HCT116 (cell line): Measurements from ENCODE around the gene ZDHHC4. TPM values are rescaled to one million over a fixed set of nuclear protein-coding genes. Genes with fewer than 3 reads are reported as not detected.

Experiments
- ATAC-seq: fragments of 200-7000 bp; cut with Tn5 transposase; 2 replicates; pipeline ENCODE4 v1.9.1; 2020; ENCODE audit warnings: mild to moderate bottlenecking, moderate library complexity
- BruUV-seq: library from RNA; stranded (reverse); fragments of 400-500 nt; replicated peaks from 2 replicates; lab custom pipeline; 2021; lab: Mats Ljungman, UMichigan
- CTCF ChIA-PET: fragments of 300-600 bp; sonication (Branson Sonifier 250); formaldehyde crosslinking; loops from one replicate; lab custom pipeline; 2021; ENCODE audit warnings: antibody characterized with exemption; lab: Charles Lee
- POLR2A ChIA-PET: fragments of 300-600, 350-600 bp; sonication (Branson Sonifier 250); formaldehyde crosslinking; loops from one replicate; lab custom pipeline; 2021; ENCODE audit warnings: antibody characterized with exemption; lab: Charles Lee
- RAD21 ChIA-PET, 2 experiments: fragments of 300-600 bp; sonication (Branson Sonifier 250); formaldehyde crosslinking; loops; one replicate each; lab custom pipeline; 2023; ENCODE audit warnings: low total read pairs in 2 of 2; ENCODE audit not compliant: uncharacterized antibody in 2 of 2, unreplicated experiment in 2 of 2, low non-redundant PET in 1 of 2; lab: Charles Lee
- DNase-seq: peaks from one replicate; pipeline ENCODE4 v3.0.0-alpha.2; 2010; ENCODE audit warnings: low read depth, low spot score
- H2AFZ ChIP-seq: fragments of 200-600 bp; shearing (Covaris generic), sonication (generic); 2 replicates; pipeline ENCODE4 v1.6.1; 2017; ENCODE audit warnings: low read depth, mixed run types, mixed read lengths, antibody characterized with exemption, low read length; ENCODE audit not compliant: poor library complexity, severe bottlenecking
- H3K27ac ChIP-seq: 2 replicates; pipeline ENCODE4 v1.5.1; 2012; ENCODE audit warnings: low read depth, low read length
- H3K27me3 ChIP-seq: fragments of 200-600 bp; sonication (generic); 2 replicates; pipeline ENCODE4 v1.6.1; 2016; ENCODE audit warnings: mixed run types, low read length, mixed read lengths; ENCODE audit not compliant: insufficient read depth
- H3K36me3 ChIP-seq, 2 experiments: fragments of 200-500 bp in 1 of 2; fragments of 200-600 bp in 1 of 2; sonication (Bioruptor generic) in 1 of 2; sonication (generic) in 1 of 2; 2 replicates each; pipeline versions ENCODE4 v1.5.1 to v1.6.1; 2014 to 2016; ENCODE audit warnings: low read length in 2 of 2, inconsistent platforms in 1 of 2, mixed read lengths in 1 of 2, mixed run types in 1 of 2; ENCODE audit not compliant: insufficient read depth in 2 of 2, control insufficient read depth in 1 of 2
- H3K4me1 ChIP-seq, 2 experiments: fragments of 200-600 bp in 1 of 2; sonication (generic) in 1 of 2; 2 replicates each; pipeline versions ENCODE4 v1.5.1 to v1.6.1; 2012 to 2017; ENCODE audit warnings: low read length in 2 of 2, inconsistent platforms in 1 of 2, mild to moderate bottlenecking in 1 of 2, mixed read lengths in 1 of 2, mixed run types in 1 of 2, moderate library complexity in 1 of 2; ENCODE audit not compliant: insufficient read depth in 2 of 2, control insufficient read depth in 1 of 2
- H3K4me2 ChIP-seq: fragments of 200-600 bp; sonication (generic); 2 replicates; pipeline ENCODE4 v1.6.1; 2017; ENCODE audit warnings: mixed run types, low read length, mixed read lengths
- H3K4me3 ChIP-seq, 2 experiments: fragments of 200-600 bp in 1 of 2; sonication (generic) in 1 of 2; replicated peaks in 1 of 2; 2 replicates each; pipeline ENCODE4 v1.5.1; 2011 to 2016; ENCODE audit warnings: low read length in 2 of 2, control low read depth in 1 of 2, low read depth in 1 of 2, mild to moderate bottlenecking in 1 of 2, mixed read lengths in 1 of 2, mixed run types in 1 of 2
- H3K79me2 ChIP-seq: fragments of 200-600 bp; sonication (generic); 2 replicates; pipeline ENCODE4 v1.6.1; 2017; ENCODE audit warnings: mild to moderate bottlenecking, mixed run types, low read length, moderate library complexity, mixed read lengths; ENCODE audit not compliant: insufficient read depth
- H3K9ac ChIP-seq: fragments of 200-600 bp; sonication (generic); 2 replicates; pipeline ENCODE4 v1.6.1; 2016; ENCODE audit warnings: low read length, mixed read lengths
- H3K9me2 ChIP-seq: fragments of 200-600 bp; sonication (generic), shearing (Covaris generic); 2 replicates; pipeline ENCODE4 v1.6.1; 2017; ENCODE audit warnings: mixed run types, mild to moderate bottlenecking, moderate library complexity; ENCODE audit not compliant: insufficient read depth
- H3K9me3 ChIP-seq, 2 experiments: fragments of 200-500 bp in 1 of 2; fragments of 200-600 bp in 1 of 2; sonication (Bioruptor generic) in 1 of 2; sonication (generic) in 1 of 2; 2 replicates each; pipeline ENCODE4 v1.6.1; 2014 to 2017; ENCODE audit warnings: low read length in 2 of 2, mixed read lengths in 2 of 2, inconsistent platforms in 1 of 2, low read depth in 1 of 2, mild to moderate bottlenecking in 1 of 2, mixed run types in 1 of 2, moderate library complexity in 1 of 2; ENCODE audit not compliant: control insufficient read depth in 1 of 2, insufficient read depth in 1 of 2
- H4K20me1 ChIP-seq: fragments of 200-600 bp; sonication (generic), shearing (Covaris generic); 2 replicates; pipeline ENCODE4 v1.6.1; 2017; ENCODE audit warnings: mixed run types, mild to moderate bottlenecking, moderate library complexity; ENCODE audit not compliant: insufficient read depth
- ATF3 ChIP-seq: IDR thresholded peaks from 2 replicates; pipeline ENCODE4 v1.6.1; 2012
- CEBPB ChIP-seq: IDR thresholded peaks from 2 replicates; pipeline ENCODE4 v1.6.1; 2012; ENCODE audit warnings: low read depth
- EGR1 ChIP-seq: IDR thresholded peaks from 2 replicates; pipeline ENCODE4 v1.6.1; 2012; ENCODE audit warnings: low read depth
- ELF1 ChIP-seq: IDR thresholded peaks from 2 replicates; pipeline ENCODE4 v1.6.1; 2012; ENCODE audit warnings: low read depth, borderline replicate concordance
- EZH2 ChIP-seq: fragments of 200-600 bp; sonication (generic); IDR thresholded peaks from 2 replicates; pipeline ENCODE4 v1.6.1; 2017; ENCODE audit warnings: antibody characterized with exemption, mixed run types
- EZH2phosphoT487 ChIP-seq: fragments of 200-600 bp; IDR thresholded peaks from 2 replicates; pipeline ENCODE4 v1.6.1; 2018; ENCODE audit warnings: antibody characterized with exemption, borderline replicate concordance
- POLR2A ChIP-seq: IDR thresholded peaks from 2 replicates; pipeline ENCODE4 v1.7.0; 2011; ENCODE audit warnings: borderline replicate concordance; ENCODE audit not compliant: insufficient read depth, insufficient read length; ENCODE audit errors: extremely low read depth
- RAD21 ChIP-seq: IDR thresholded peaks from 2 replicates; pipeline ENCODE4 v1.6.1; 2012; ENCODE audit warnings: low read depth, mild to moderate bottlenecking
- REST ChIP-seq: IDR thresholded peaks from 2 replicates; pipeline ENCODE4 v1.6.1; 2012; ENCODE audit warnings: low read depth
- SIN3A ChIP-seq: IDR thresholded peaks from 2 replicates; pipeline ENCODE4 v1.6.1; 2012; ENCODE audit warnings: low read depth
- SP1 ChIP-seq: IDR thresholded peaks from 2 replicates; pipeline ENCODE4 v1.6.1; 2012; ENCODE audit warnings: low read depth
- ZBTB33 ChIP-seq: IDR thresholded peaks from 2 replicates; pipeline ENCODE4 v1.6.1; 2011; ENCODE audit warnings: mild to moderate bottlenecking, low read length, moderate library complexity; ENCODE audit not compliant: insufficient replicate concordance; ENCODE audit errors: extremely low read depth
- ZFX ChIP-seq: fragments of 450-650 bp; IDR thresholded peaks from 2 replicates; pipeline ENCODE4 v1.6.1; 2017
- intact Hi-C: fragments of 100-400 bp; cut with micrococcal nuclease; formaldehyde crosslinking; loops from 2 replicates; pipeline ENCODE4 v1.10.0; 2022
- total RNA-seq: library from RNA; stranded (reverse); gene quantifications from one replicate; pipeline ENCODE4 v1.2.1, GENCODE V29; 2021; ENCODE audit not compliant: unreplicated experiment

The ZDHHC4 gene
- total RNA-seq, 1 experiment from 2014 or later, result 59.3 TPM

- no TSS peak for BruUV-seq
- RAD21 ChIA-PET, result no interaction called here
- no peak for TF ChIP-seq ELF1
- no peak for TF ChIP-seq SIN3A
- no peak for TF ChIP-seq EZH2
- no peak for TF ChIP-seq EZH2phosphoT487
- no peak for TF ChIP-seq ATF3
- no peak for TF ChIP-seq EGR1
- TF ChIP-seq SP1, result no peak
- no peak for TF ChIP-seq REST
- no peak for TF ChIP-seq POLR2A
- TF ChIP-seq ZBTB33, result no peak
- no peak for TF ChIP-seq RAD21
- no peak for TF ChIP-seq ZFX
- no peak for TF ChIP-seq CEBPB
- ATAC-seq, result no peak
- Histone ChIP-seq H3K9me3 (no peaks in the 10 kb centered on the region), H2AFZ (no peak overlapping the region), H3K27ac (no peak overlapping the region), H3K9me2 (no peaks in the 10 kb centered on the region), H3K4me3 (no peak overlapping the region), H3K4me1 (peaks cover 0 to 15% of the 10 kb centered on the region in 2 experiments; a peak in 1 of 4 replicates), H3K9ac (no peak overlapping the region), H3K27me3 (no peaks in the 10 kb centered on the region), H3K36me3 (no peaks in the 10 kb centered on the region), H4K20me1 (no peaks in the 10 kb centered on the region), H3K4me2 (no peak overlapping the region), H3K79me2 (no peaks in the 10 kb centered on the region)
- intact Hi-C loops, result no loop called here
- no peak for DNase-seq
- CTCF ChIA-PET, result interaction anchor here (1.5 kb wide), 1 partner anchor 42 kb away, joined by 3 read pairs; no protein-coding TSS in a partner anchor
- POLR2A ChIA-PET, result no interaction called here
Observed at GRCh38 chr7:6532516-6532915, 44.7 kb upstream of the ZDHHC4 start.
